ENCODE results near the gene TSSC4. TPM values are rescaled to one million over a fixed set of nuclear protein-coding genes. Genes with fewer than 3 reads are reported as not detected.

The TSSC4 gene
- total RNA-seq, 1 experiment from 2014 or later: 47.1 TPM

GRCh38 chr11:2360081-2360642 lies 40.4 kb upstream of the TSSC4 start:
- POLR2A ChIA-PET: no interaction called here
- H4K20me1 ChIP-seq (ENCODE audit: insufficient read depth): no peaks in the 10 kb centered on the region

More at GRCh38 chr11:2360081-2360642, 40.4 kb upstream of the TSSC4 start:
- ChIA-PET CTCF (no interaction called here), RAD21 (ENCODE audit: low non-redundant PET in 1 of 2, low total read pairs in 2 of 2, uncharacterized antibody in 2 of 2, unreplicated experiment in 2 of 2) (no interaction called here)
- Histone ChIP-seq H3K27ac (ENCODE audit: low read depth, low read length) (no peak overlapping the region), H3K9me2 (ENCODE audit: insufficient read depth) (no peaks in the 10 kb centered on the region), H3K4me2 (ENCODE audit: low read length) (no peak overlapping the region), H3K4me1 (ENCODE audit: control insufficient read depth in 1 of 2, insufficient read depth in 2 of 2, low read length in 2 of 2) (peaks cover 0 to 3% of the 10 kb centered on the region in 2 experiments; a peak in 1 of 4 replicates), H2AFZ (ENCODE audit: low read depth, low read length, poor library complexity, severe bottlenecking) (no peak overlapping the region), H3K9me3 (ENCODE audit: control insufficient read depth in 1 of 2, insufficient read depth in 1 of 2, low read depth in 1 of 2, low read length in 2 of 2) (no peaks in the 10 kb centered on the region), H3K27me3 (ENCODE audit: insufficient read depth, low read length) (no peaks in the 10 kb centered on the region), H3K4me3 (replicated peaks in 1 of 2; ENCODE audit: low read depth in 1 of 2, low read length in 2 of 2) (no peak overlapping the region), H3K9ac (ENCODE audit: low read length) (no peak overlapping the region), H3K36me3 (ENCODE audit: control insufficient read depth in 1 of 2, insufficient read depth in 2 of 2, low read length in 2 of 2) (no peaks in the 10 kb centered on the region), H3K79me2 (ENCODE audit: insufficient read depth, low read length) (no peaks in the 10 kb centered on the region)
- no peak for ATAC-seq
- DNase-seq (ENCODE audit: low read depth, low spot score): no peak
- intact Hi-C loops (cut with micrococcal nuclease): no loop called here
- BruUV-seq (replicated peaks): no TSS peak
- TF ChIP-seq, protein P1, sequence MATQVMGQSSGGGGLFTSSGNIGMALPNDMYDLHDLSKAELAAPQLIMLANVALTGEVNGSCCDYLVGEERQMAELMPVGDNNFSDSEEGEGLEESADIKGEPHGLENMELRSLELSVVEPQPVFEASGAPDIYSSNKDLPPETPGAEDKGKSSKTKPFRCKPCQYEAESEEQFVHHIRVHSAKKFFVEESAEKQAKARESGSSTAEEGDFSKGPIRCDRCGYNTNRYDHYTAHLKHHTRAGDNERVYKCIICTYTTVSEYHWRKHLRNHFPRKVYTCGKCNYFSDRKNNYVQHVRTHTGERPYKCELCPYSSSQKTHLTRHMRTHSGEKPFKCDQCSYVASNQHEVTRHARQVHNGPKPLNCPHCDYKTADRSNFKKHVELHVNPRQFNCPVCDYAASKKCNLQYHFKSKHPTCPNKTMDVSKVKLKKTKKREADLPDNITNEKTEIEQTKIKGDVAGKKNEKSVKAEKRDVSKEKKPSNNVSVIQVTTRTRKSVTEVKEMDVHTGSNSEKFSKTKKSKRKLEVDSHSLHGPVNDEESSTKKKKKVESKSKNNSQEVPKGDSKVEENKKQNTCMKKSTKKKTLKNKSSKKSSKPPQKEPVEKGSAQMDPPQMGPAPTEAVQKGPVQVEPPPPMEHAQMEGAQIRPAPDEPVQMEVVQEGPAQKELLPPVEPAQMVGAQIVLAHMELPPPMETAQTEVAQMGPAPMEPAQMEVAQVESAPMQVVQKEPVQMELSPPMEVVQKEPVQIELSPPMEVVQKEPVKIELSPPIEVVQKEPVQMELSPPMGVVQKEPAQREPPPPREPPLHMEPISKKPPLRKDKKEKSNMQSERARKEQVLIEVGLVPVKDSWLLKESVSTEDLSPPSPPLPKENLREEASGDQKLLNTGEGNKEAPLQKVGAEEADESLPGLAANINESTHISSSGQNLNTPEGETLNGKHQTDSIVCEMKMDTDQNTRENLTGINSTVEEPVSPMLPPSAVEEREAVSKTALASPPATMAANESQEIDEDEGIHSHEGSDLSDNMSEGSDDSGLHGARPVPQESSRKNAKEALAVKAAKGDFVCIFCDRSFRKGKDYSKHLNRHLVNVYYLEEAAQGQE (IDR thresholded peaks at IDR 0.05; ENCODE audit: low read depth): no peak
- TF ChIP-seq YY1 (IDR thresholded peaks at IDR 0.05; ENCODE audit: extremely low read depth, insufficient replicate concordance, low read depth, low read length): no peak
- TF ChIP-seq ATF3 (IDR thresholded peaks at IDR 0.05): no peak
- no peak for TF ChIP-seq SIN3A (IDR thresholded peaks at IDR 0.05; ENCODE audit: low read depth)
- no peak for TF ChIP-seq RAD21 (IDR thresholded peaks at IDR 0.05; ENCODE audit: low read depth)
- TF ChIP-seq POLR2A (IDR thresholded peaks at IDR 0.05; ENCODE audit: borderline replicate concordance, extremely low read depth, insufficient read depth, insufficient read length): no peak
- TF ChIP-seq, protein P2, sequence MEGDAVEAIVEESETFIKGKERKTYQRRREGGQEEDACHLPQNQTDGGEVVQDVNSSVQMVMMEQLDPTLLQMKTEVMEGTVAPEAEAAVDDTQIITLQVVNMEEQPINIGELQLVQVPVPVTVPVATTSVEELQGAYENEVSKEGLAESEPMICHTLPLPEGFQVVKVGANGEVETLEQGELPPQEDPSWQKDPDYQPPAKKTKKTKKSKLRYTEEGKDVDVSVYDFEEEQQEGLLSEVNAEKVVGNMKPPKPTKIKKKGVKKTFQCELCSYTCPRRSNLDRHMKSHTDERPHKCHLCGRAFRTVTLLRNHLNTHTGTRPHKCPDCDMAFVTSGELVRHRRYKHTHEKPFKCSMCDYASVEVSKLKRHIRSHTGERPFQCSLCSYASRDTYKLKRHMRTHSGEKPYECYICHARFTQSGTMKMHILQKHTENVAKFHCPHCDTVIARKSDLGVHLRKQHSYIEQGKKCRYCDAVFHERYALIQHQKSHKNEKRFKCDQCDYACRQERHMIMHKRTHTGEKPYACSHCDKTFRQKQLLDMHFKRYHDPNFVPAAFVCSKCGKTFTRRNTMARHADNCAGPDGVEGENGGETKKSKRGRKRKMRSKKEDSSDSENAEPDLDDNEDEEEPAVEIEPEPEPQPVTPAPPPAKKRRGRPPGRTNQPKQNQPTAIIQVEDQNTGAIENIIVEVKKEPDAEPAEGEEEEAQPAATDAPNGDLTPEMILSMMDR (IDR thresholded peaks at IDR 0.05 in 2 of 3, conservative IDR thresholded peaks at IDR 0.05 in 1 of 3; ENCODE audit: borderline replicate concordance in 1 of 3, insufficient read depth in 1 of 3, low read depth in 2 of 3, low read length in 2 of 3): no peak
- TF ChIP-seq MAX (IDR thresholded peaks at IDR 0.05): no peak
- TF ChIP-seq SRF (IDR thresholded peaks at IDR 0.05; ENCODE audit: low read depth): no peak
- no peak for TF ChIP-seq TCF7L2 (IDR thresholded peaks at IDR 0.05; ENCODE audit: borderline replicate concordance, extremely low read depth, insufficient read depth, insufficient read length)
- TF ChIP-seq SP1 (IDR thresholded peaks at IDR 0.05; ENCODE audit: low read depth): no peak

Data from HCT116 (cell line).